ENCODE results near the gene NHSL2.
"Not testable (repeated sequence)": the region's sequence is repeated elsewhere in the genome, so short reads cannot be mapped to it uniquely, and the experiment has no call there.

The NHSL2 gene

GRCh38 chrX:72146527-72146926 lies 235.9 kb downstream of the NHSL2 start:
- no peak for DNase-seq (ENCODE audit: low read depth, low spot score)
- Histone ChIP-seq H3K9ac (ENCODE audit: insufficient read length, low read depth) (no peak overlapping the region), H3K27me3 (ENCODE audit: insufficient read depth, insufficient read length) (no peaks in the 10 kb centered on the region), H3K36me3 (ENCODE audit: insufficient read depth, insufficient read length, low read length) (peaks cover 33% of the 10 kb centered on the region), H3K9me3 (ENCODE audit: insufficient read depth, low read length) (no peaks in the 10 kb centered on the region), H3K4me3 (ENCODE audit: insufficient read length, low read depth) (no peak overlapping the region), H3K4me1 (ENCODE audit: insufficient read depth, insufficient read length) (no peaks in the 10 kb centered on the region)
- TF ChIP-seq YY1 (IDR thresholded peaks at IDR 0.05; ENCODE audit: insufficient read depth, insufficient read length) (no peak), SUZ12 (IDR thresholded peaks at IDR 0.05; ENCODE audit: extremely low read depth, insufficient read depth, insufficient read length) (no peak)

- TF ChIP-seq SUZ12 (IDR thresholded peaks at IDR 0.05; ENCODE audit: extremely low read depth, insufficient read depth, insufficient read length): no peak
- TF ChIP-seq ZNF274 (IDR thresholded peaks at IDR 0.05; ENCODE audit: low read depth, low read length): no peak
- no peak for TF ChIP-seq YY1 (IDR thresholded peaks at IDR 0.05; ENCODE audit: insufficient read depth, insufficient read length)
- Histone ChIP-seq H3K4me1 (ENCODE audit: insufficient read depth, insufficient read length) (no peaks in the 10 kb centered on the region), H3K9me3 (ENCODE audit: insufficient read depth, low read length) (peaks cover 12% of the 10 kb centered on the region; the same call in 1 of the 2 replicates), H3K9ac (ENCODE audit: insufficient read length, low read depth) (no peak overlapping the region), H3K4me3 (ENCODE audit: insufficient read length, low read depth) (no peak overlapping the region), H3K27me3 (ENCODE audit: insufficient read depth, insufficient read length) (no peaks in the 10 kb centered on the region), H3K36me3 (ENCODE audit: insufficient read depth, insufficient read length, low read length) (no peaks in the 10 kb centered on the region)
- no peak for DNase-seq (ENCODE audit: low read depth, low spot score)
These were observed 248.1 kb downstream of the NHSL2 start for GRCh38 chrX:72158773-72159172.

GRCh38 chrX:72159769-72160168 lies 249.1 kb downstream of the NHSL2 start:
- H3K4me3 ChIP-seq (ENCODE audit: insufficient read length, low read depth): no peak overlapping the region
- peaks cover 12% of the 10 kb centered on the region; the same call in 1 of the 2 replicates for H3K9me3 ChIP-seq (ENCODE audit: insufficient read depth, low read length)
- H3K9ac ChIP-seq (ENCODE audit: insufficient read length, low read depth): no peak overlapping the region
- no peaks in the 10 kb centered on the region for H3K4me1 ChIP-seq (ENCODE audit: insufficient read depth, insufficient read length)
- TF ChIP-seq ZNF274 (IDR thresholded peaks at IDR 0.05; ENCODE audit: low read depth, low read length): no peak
- no peak for TF ChIP-seq SUZ12 (IDR thresholded peaks at IDR 0.05; ENCODE audit: extremely low read depth, insufficient read depth, insufficient read length)
- no peak for TF ChIP-seq YY1 (IDR thresholded peaks at IDR 0.05; ENCODE audit: insufficient read depth, insufficient read length)
- no peaks in the 10 kb centered on the region for H3K36me3 ChIP-seq (ENCODE audit: insufficient read depth, insufficient read length, low read length)
- no peak for DNase-seq (ENCODE audit: low read depth, low spot score)
- H3K27me3 ChIP-seq (ENCODE audit: insufficient read depth, insufficient read length): no peaks in the 10 kb centered on the region

- Histone ChIP-seq H3K27me3 (ENCODE audit: insufficient read depth, insufficient read length) (no peaks in the 10 kb centered on the region), H3K36me3 (ENCODE audit: insufficient read depth, insufficient read length, low read length) (no peaks in the 10 kb centered on the region), H3K9ac (ENCODE audit: insufficient read length, low read depth) (no peak overlapping the region), H3K4me3 (ENCODE audit: insufficient read length, low read depth) (no peak overlapping the region), H3K4me1 (ENCODE audit: insufficient read depth, insufficient read length) (no peaks in the 10 kb centered on the region), H3K9me3 (ENCODE audit: insufficient read depth, low read length) (no peaks in the 10 kb centered on the region)
- TF ChIP-seq YY1 (IDR thresholded peaks at IDR 0.05; ENCODE audit: insufficient read depth, insufficient read length) (no peak), ZNF274 (IDR thresholded peaks at IDR 0.05; ENCODE audit: low read depth, low read length) (no peak), SUZ12 (IDR thresholded peaks at IDR 0.05; ENCODE audit: extremely low read depth, insufficient read depth, insufficient read length) (no peak)
- DNase-seq (ENCODE audit: low read depth, low spot score): no peak
These were observed 254.9 kb downstream of the NHSL2 start for GRCh38 chrX:72165551-72165950.

- no peak overlapping the region for H3K4me3 ChIP-seq (ENCODE audit: insufficient read length, low read depth)
These were observed 258.5 kb downstream of the NHSL2 start for GRCh38 chrX:72169008-72169728.

GRCh38 chrX:72176289-72176688 lies 265.6 kb downstream of the NHSL2 start:
- not testable (repeated sequence) for DNase-seq (ENCODE audit: low read depth, low spot score); H3K4me3 ChIP-seq (ENCODE audit: insufficient read length, low read depth); H3K27me3 ChIP-seq (ENCODE audit: insufficient read depth, insufficient read length); H3K9me3 ChIP-seq (ENCODE audit: insufficient read depth, low read length); H3K4me1 ChIP-seq (ENCODE audit: insufficient read depth, insufficient read length); H3K36me3 ChIP-seq (ENCODE audit: insufficient read depth, insufficient read length, low read length); H3K9ac ChIP-seq (ENCODE audit: insufficient read length, low read depth)

More at GRCh38 chrX:72169008-72169728, 258.5 kb downstream of the NHSL2 start:
- H3K9me3 ChIP-seq (ENCODE audit: insufficient read depth, low read length): no peaks in the 10 kb centered on the region
- H3K36me3 ChIP-seq (ENCODE audit: insufficient read depth, insufficient read length, low read length): no peaks in the 10 kb centered on the region
- TF ChIP-seq YY1 (IDR thresholded peaks at IDR 0.05; ENCODE audit: insufficient read depth, insufficient read length) (no peak), ZNF274 (IDR thresholded peaks at IDR 0.05; ENCODE audit: low read depth, low read length) (no peak), SUZ12 (IDR thresholded peaks at IDR 0.05; ENCODE audit: extremely low read depth, insufficient read depth, insufficient read length) (no peak)
- H3K4me1 ChIP-seq (ENCODE audit: insufficient read depth, insufficient read length): no peaks in the 10 kb centered on the region
- no peak for DNase-seq (ENCODE audit: low read depth, low spot score)
- H3K27me3 ChIP-seq (ENCODE audit: insufficient read depth, insufficient read length): no peaks in the 10 kb centered on the region
- no peak overlapping the region for H3K9ac ChIP-seq (ENCODE audit: insufficient read length, low read depth)

GRCh38 chrX:72176981-72177380 lies 266.3 kb downstream of the NHSL2 start:
- H3K9ac ChIP-seq (ENCODE audit: insufficient read length, low read depth): no peak overlapping the region
- H3K36me3 ChIP-seq (ENCODE audit: insufficient read depth, insufficient read length, low read length): no peaks in the 10 kb centered on the region
- no peak overlapping the region for H3K4me3 ChIP-seq (ENCODE audit: insufficient read length, low read depth)
- TF ChIP-seq YY1 (IDR thresholded peaks at IDR 0.05; ENCODE audit: insufficient read depth, insufficient read length): no peak
- TF ChIP-seq SUZ12 (IDR thresholded peaks at IDR 0.05; ENCODE audit: extremely low read depth, insufficient read depth, insufficient read length): no peak
- no peak for TF ChIP-seq ZNF274 (IDR thresholded peaks at IDR 0.05; ENCODE audit: low read depth, low read length)
- no peaks in the 10 kb centered on the region for H3K4me1 ChIP-seq (ENCODE audit: insufficient read depth, insufficient read length)
- DNase-seq (ENCODE audit: low read depth, low spot score): no peak
- no peaks in the 10 kb centered on the region for H3K27me3 ChIP-seq (ENCODE audit: insufficient read depth, insufficient read length)
- H3K9me3 ChIP-seq (ENCODE audit: insufficient read depth, low read length): no peaks in the 10 kb centered on the region; the same call in 1 of the 2 replicates

All from NT2/D1 (cell line).